ENCODE measurements around the gene CHN2.

GRCh38 chr7:29482056-29482455 lies 287.5 kb downstream of the CHN2 start:
- TF ChIP-seq CTCF (IDR thresholded peaks at IDR 0.05) (no peak), ZFX (IDR thresholded peaks at IDR 0.05; ENCODE audit: borderline replicate concordance) (no peak)

Data from 22Rv1 (cell line).